CD14-positive monocyte (primary cell): ENCODE data around the gene GLIPR1L2. TPM values are rescaled to one million over a fixed set of nuclear protein-coding genes. Genes with fewer than 3 reads are reported as not detected.
"Not testable (repeated sequence)": the region's sequence is repeated elsewhere in the genome, so short reads cannot be mapped to it uniquely, and the experiment has no call there.

Experiments used
- DNase-seq, 3 donors: peaks; one replicate each; pipeline ENCODE4 v3.0.0-alpha.2; 2011 to 2022
- H2AFZ ChIP-seq: 2 replicates; pipeline ENCODE4 v1.6.0; 2012; ENCODE audit warnings: mild to moderate bottlenecking, low read depth, low read length, inconsistent platforms; ENCODE audit not compliant: insufficient read depth, poor library complexity, severe bottlenecking
- H3K27ac ChIP-seq, 2 donors: 1 replicate in 1 of 2; 2 replicates in 1 of 2; pipeline ENCODE4 v1.5.1; 2012 to 2013; ENCODE audit warnings: low read length in 2 of 2, control low read depth in 1 of 2, inconsistent platforms in 1 of 2, low read depth in 1 of 2, mild to moderate bottlenecking in 1 of 2
- H3K27me3 ChIP-seq, 2 donors: one replicate each; pipeline versions ENCODE4 v1.6.0 to v1.6.1; 2011 to 2013; ENCODE audit warnings: low read length in 2 of 2; ENCODE audit not compliant: control insufficient read depth in 2 of 2, insufficient read depth in 2 of 2
- H3K36me3 ChIP-seq, 2 donors: replicated peaks in 1 of 2; 1 replicate in 1 of 2; 2 replicates in 1 of 2; pipeline versions ENCODE4 v1.5.1 to v1.6.1; 2012 to 2013; ENCODE audit warnings: low read length in 2 of 2, control low read depth in 1 of 2, inconsistent platforms in 1 of 2, mild to moderate bottlenecking in 1 of 2; ENCODE audit not compliant: insufficient read depth in 2 of 2, control insufficient read depth in 1 of 2
- H3K4me1 ChIP-seq, 2 donors: 1 replicate in 1 of 2; 2 replicates in 1 of 2; pipeline versions ENCODE4 v1.5.1 to v1.6.1; 2012 to 2013; ENCODE audit warnings: low read length in 2 of 2, control low read depth in 1 of 2, inconsistent platforms in 1 of 2, mild to moderate bottlenecking in 1 of 2, moderate library complexity in 1 of 2; ENCODE audit not compliant: insufficient read depth in 2 of 2, control insufficient read depth in 1 of 2
- H3K4me2 ChIP-seq: replicated peaks from 2 replicates; pipeline ENCODE3; 2012; ENCODE audit warnings: low read length, moderate library complexity, mild to moderate bottlenecking; ENCODE audit not compliant: poor library complexity, severe bottlenecking; ENCODE audit errors: extremely low read depth
- H3K4me3 ChIP-seq, 3 experiments: fragments of 200-600 bp in 1 of 3; sonication (generic) in 1 of 3; replicated peaks in 1 of 3; 1 replicate in 2 of 3; 2 replicates in 1 of 3; pipeline ENCODE4 v1.5.1; 2011 to 2013; ENCODE audit warnings: low read length in 3 of 3, mild to moderate bottlenecking in 3 of 3, control low read depth in 2 of 3, low read depth in 2 of 3, inconsistent platforms in 1 of 3, moderate library complexity in 1 of 3
- H3K79me2 ChIP-seq: 2 replicates; pipeline ENCODE4 v1.6.0; 2012; ENCODE audit warnings: mild to moderate bottlenecking, control low read depth, inconsistent platforms, low read length, moderate library complexity; ENCODE audit not compliant: insufficient read depth
- H3K9ac ChIP-seq: 2 replicates; pipeline ENCODE4 v1.6.0; 2017; ENCODE audit warnings: low read length, mild to moderate bottlenecking; ENCODE audit not compliant: insufficient read depth, poor library complexity, severe bottlenecking
- H3K9me3 ChIP-seq, 2 donors: replicated peaks in 1 of 2; 1 replicate in 1 of 2; 2 replicates in 1 of 2; pipeline versions ENCODE4 v1.5.1 to v1.6.1; 2012 to 2013; ENCODE audit warnings: low read length in 2 of 2, control low read depth in 1 of 2; ENCODE audit not compliant: control insufficient read depth in 1 of 2, insufficient read depth in 1 of 2
- H4K20me1 ChIP-seq: 2 replicates; pipeline ENCODE4 v1.6.0; 2012; ENCODE audit warnings: mild to moderate bottlenecking, low read length, control low read depth, moderate library complexity; ENCODE audit not compliant: insufficient read depth
- H3K27ac Mint-ChIP-seq, 7 donors: one replicate each; pipeline ENCODE4 v1.8.0; 2020; ENCODE audit warnings: mild to moderate bottlenecking in 7 of 7, mixed read lengths in 7 of 7, moderate library complexity in 6 of 7, inconsistent platforms in 2 of 7
- H3K27me3 Mint-ChIP-seq, 3 donors: one replicate each; pipeline ENCODE4 v1.8.0; 2021 to 2022; ENCODE audit warnings: low read depth in 3 of 3, mild to moderate bottlenecking in 3 of 3, mixed read lengths in 3 of 3, moderate library complexity in 3 of 3, inconsistent platforms in 1 of 3
- H3K36me3 Mint-ChIP-seq, 2 donors: one replicate each; pipeline ENCODE4 v1.8.0; 2020; ENCODE audit warnings: mixed read lengths in 2 of 2, inconsistent platforms in 1 of 2, mild to moderate bottlenecking in 1 of 2
- H3K4me1 Mint-ChIP-seq: one replicate; pipeline ENCODE4 v1.8.0; 2020; ENCODE audit warnings: mild to moderate bottlenecking, mixed read lengths
- H3K4me3 Mint-ChIP-seq, 2 donors: one replicate each; pipeline ENCODE4 v1.8.0; 2020; ENCODE audit warnings: mild to moderate bottlenecking in 2 of 2, mixed read lengths in 2 of 2, moderate library complexity in 1 of 2
- H3K9me3 Mint-ChIP-seq, 7 donors: one replicate each; pipeline ENCODE4 v1.8.0; 2020 to 2022; ENCODE audit warnings: mixed read lengths in 7 of 7, mild to moderate bottlenecking in 6 of 7, moderate library complexity in 6 of 7, inconsistent platforms in 2 of 7
- WGBS: methylation state at CpG from one replicate; pipeline ENCODE4 v1.1.5; 2013; ENCODE audit warnings: missing lambda C conversion rate; ENCODE audit not compliant: insufficient coverage; 5-methylcytosine and 5-hydroxymethylcytosine counted together
- intact Hi-C, 2 donors: fragments of 100-400 bp; cut with micrococcal nuclease; formaldehyde crosslinking; loops; one replicate each; pipeline versions ENCODE4 v1.15.0 to v1.15.1; 2023
- polyA plus RNA-seq, 3 donors: library from polyadenylated mRNA; depleted of rRNA in 1 of 3; unstranded in 2 of 3; stranded (reverse) in 1 of 3; fragments of 300-500 nt in 2 of 3; fragments of >200 nt in 1 of 3; fragmentation: Illumina TruSeq in 2 of 3; gene quantifications; 1 replicate in 2 of 3; 2 replicates in 1 of 3; pipeline ENCODE4 v1.2.3, GENCODE V29; 2012 to 2021
- TF ChIP-seq, protein P1 (sequence below): fragments of 200-600 bp; IDR thresholded peaks from one replicate; pipeline ENCODE4 v1.8.0; 2022; ENCODE audit warnings: antibody characterized with exemption, mild to moderate bottlenecking

Gene GLIPR1L2
- polyA plus RNA-seq, 3 donors: 0.11 to 0.24 TPM; not detected in 1

DNA sequence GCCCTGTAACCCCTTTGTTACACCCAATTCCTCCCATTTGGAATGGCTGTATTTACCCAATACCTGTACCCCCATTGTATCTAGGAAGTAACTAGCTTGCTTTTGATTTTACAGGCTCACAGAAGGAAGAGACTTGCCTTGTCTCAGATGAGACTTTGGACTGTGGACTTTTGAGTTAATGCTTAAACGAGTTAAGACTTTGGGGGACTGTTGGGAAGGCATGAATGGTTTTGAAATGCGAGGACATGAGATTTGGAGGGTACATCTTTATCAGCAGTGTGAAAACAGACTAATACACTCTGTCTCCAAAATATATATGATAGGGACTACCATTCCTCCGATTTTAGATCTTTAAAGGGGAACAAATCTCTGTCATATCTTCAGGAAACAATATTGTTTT is 51.6 kb downstream of the GLIPR1L2 start:
- H3K4me2 ChIP-seq, H3K9me3 ChIP-seq, H3K27ac ChIP-seq, H3K79me2 ChIP-seq, DNase-seq, H3K36me3 ChIP-seq, H3K27me3 Mint-ChIP-seq, H3K9ac ChIP-seq, H3K9me3 Mint-ChIP-seq, H3K27ac Mint-ChIP-seq, H3K4me3 ChIP-seq, H3K36me3 Mint-ChIP-seq, H4K20me1 ChIP-seq, H2AFZ ChIP-seq, H3K4me3 Mint-ChIP-seq, H3K27me3 ChIP-seq: not testable (repeated sequence)
- WGBS: no CpG with 5 or more reads among the region's 3 CpGs
- peaks cover 41% of the 10 kb centered on the region for H3K4me1 Mint-ChIP-seq
- peaks cover 25 to 36% of the 10 kb centered on the region in 2 donors for H3K4me1 ChIP-seq
- intact Hi-C loops: loop anchor here in 1 of 2 donors (5.0 kb wide), 1 partner anchor 45 kb away; no protein-coding TSS in a partner anchor

DNA sequence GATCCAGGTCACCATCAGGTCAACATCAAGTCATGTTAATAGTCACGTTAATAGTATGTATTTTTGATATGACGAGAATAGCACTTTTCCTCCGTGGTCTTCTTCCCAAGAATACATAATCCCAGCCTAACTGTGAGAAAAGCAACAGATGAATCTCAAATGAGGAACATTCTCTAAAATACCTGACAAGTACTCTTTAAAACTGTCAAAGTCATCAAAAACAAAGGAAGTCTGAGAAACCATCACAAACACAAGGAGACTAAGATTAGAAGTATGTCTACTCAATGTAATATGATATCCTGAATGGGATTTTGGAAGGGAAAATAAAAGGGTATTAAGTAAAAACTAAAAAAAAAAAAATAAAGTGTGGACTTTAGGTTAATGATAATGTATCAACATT is 52.8 kb downstream of the GLIPR1L2 start:
- no peak overlapping the region for H3K27ac Mint-ChIP-seq
- Histone ChIP-seq H3K36me3 (no peaks in the 10 kb centered on the region), H3K4me1 (peaks cover 15 to 24% of the 10 kb centered on the region in 2 donors), H3K79me2 (no peaks in the 10 kb centered on the region), H4K20me1 (no peaks in the 10 kb centered on the region), H2AFZ (no peak overlapping the region), H3K27me3 (no peaks in the 10 kb centered on the region), H3K9ac (no peak overlapping the region), H3K4me2 (no peak overlapping the region), H3K27ac (no peak overlapping the region), H3K4me3 (no peak overlapping the region), H3K9me3 (peaks cover 0 to 4% of the 10 kb centered on the region in 2 donors)
- no peaks in the 10 kb centered on the region for H3K36me3 Mint-ChIP-seq
- no peak overlapping the region for H3K4me3 Mint-ChIP-seq
- H3K4me1 Mint-ChIP-seq: peaks cover 30% of the 10 kb centered on the region
- no peak for DNase-seq
- TF ChIP-seq, protein P1, sequence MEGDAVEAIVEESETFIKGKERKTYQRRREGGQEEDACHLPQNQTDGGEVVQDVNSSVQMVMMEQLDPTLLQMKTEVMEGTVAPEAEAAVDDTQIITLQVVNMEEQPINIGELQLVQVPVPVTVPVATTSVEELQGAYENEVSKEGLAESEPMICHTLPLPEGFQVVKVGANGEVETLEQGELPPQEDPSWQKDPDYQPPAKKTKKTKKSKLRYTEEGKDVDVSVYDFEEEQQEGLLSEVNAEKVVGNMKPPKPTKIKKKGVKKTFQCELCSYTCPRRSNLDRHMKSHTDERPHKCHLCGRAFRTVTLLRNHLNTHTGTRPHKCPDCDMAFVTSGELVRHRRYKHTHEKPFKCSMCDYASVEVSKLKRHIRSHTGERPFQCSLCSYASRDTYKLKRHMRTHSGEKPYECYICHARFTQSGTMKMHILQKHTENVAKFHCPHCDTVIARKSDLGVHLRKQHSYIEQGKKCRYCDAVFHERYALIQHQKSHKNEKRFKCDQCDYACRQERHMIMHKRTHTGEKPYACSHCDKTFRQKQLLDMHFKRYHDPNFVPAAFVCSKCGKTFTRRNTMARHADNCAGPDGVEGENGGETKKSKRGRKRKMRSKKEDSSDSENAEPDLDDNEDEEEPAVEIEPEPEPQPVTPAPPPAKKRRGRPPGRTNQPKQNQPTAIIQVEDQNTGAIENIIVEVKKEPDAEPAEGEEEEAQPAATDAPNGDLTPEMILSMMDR: no peak
- intact Hi-C loops: loop anchor here in 1 of 2 donors (5.0 kb wide), 1 partner anchor 44 kb away; no protein-coding TSS in a partner anchor
- peaks cover 0 to 2% (median 0%) of the 10 kb centered on the region in 3 donors for H3K27me3 Mint-ChIP-seq
- H3K9me3 Mint-ChIP-seq: peaks cover 2 to 7% (median 6%) of the 10 kb centered on the region in 7 donors
- no CpG with 5 or more reads among the region's 3 CpGs for WGBS
